Tibial nerve (tissue), 4 donors: Measurements from ENCODE around the gene RAD1.

Experiments used
- EP300 ChIP-seq, 2 donors: sonication (generic); formaldehyde crosslinking; IDR thresholded peaks; one replicate each; pipeline ENCODE4 v1.6.1; 2017; ENCODE audit warnings: antibody characterized with exemption in 2 of 2, mild to moderate bottlenecking in 1 of 2
- POLR2A ChIP-seq, 2 donors: fragments of 450-650 bp; IDR thresholded peaks; one replicate each; pipeline ENCODE4 v1.6.1; 2017; ENCODE audit warnings: antibody characterized with exemption in 2 of 2, mild to moderate bottlenecking in 2 of 2, moderate library complexity in 2 of 2
- TF ChIP-seq, protein P1 (sequence below), 5 experiments: fragments of 200-600 bp in 3 of 5; fragments of 450-650 bp in 2 of 5; sonication (generic) in 3 of 5; IDR thresholded peaks; one replicate each; pipeline ENCODE4 v1.5.1; 2016 to 2019; ENCODE audit warnings: antibody characterized with exemption in 5 of 5, mild to moderate bottlenecking in 3 of 5, moderate library complexity in 2 of 5

DNA sequence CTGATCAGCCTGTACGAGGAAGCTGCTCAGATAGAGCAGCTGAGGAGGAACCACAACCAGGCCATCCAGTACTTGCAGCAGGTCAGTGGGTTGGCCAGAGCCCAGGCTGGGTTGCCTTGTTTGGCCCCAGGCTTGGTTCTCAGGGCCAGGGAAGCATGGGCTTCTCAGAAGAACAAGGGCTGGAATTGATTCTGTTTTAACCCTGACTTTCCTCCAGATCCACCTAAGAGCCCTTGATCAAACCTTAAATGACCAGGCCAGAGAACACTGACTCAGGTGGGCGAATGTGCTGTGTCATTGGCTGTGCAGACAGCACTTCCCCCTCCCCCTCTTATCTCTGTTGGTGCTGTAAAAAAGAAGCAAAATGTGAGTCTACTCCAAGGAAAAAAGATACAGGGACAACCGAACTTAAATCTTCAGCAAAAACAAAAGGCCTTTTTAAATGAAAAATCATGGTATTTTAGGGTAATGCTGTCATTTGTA lies 48.3 kb downstream of the RAD1 start:
- no peak for TF ChIP-seq POLR2A (IDR thresholded peaks at IDR 0.05)
- TF ChIP-seq EP300 (IDR thresholded peaks at IDR 0.05), result no peak
- TF ChIP-seq, protein P1, sequence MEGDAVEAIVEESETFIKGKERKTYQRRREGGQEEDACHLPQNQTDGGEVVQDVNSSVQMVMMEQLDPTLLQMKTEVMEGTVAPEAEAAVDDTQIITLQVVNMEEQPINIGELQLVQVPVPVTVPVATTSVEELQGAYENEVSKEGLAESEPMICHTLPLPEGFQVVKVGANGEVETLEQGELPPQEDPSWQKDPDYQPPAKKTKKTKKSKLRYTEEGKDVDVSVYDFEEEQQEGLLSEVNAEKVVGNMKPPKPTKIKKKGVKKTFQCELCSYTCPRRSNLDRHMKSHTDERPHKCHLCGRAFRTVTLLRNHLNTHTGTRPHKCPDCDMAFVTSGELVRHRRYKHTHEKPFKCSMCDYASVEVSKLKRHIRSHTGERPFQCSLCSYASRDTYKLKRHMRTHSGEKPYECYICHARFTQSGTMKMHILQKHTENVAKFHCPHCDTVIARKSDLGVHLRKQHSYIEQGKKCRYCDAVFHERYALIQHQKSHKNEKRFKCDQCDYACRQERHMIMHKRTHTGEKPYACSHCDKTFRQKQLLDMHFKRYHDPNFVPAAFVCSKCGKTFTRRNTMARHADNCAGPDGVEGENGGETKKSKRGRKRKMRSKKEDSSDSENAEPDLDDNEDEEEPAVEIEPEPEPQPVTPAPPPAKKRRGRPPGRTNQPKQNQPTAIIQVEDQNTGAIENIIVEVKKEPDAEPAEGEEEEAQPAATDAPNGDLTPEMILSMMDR (IDR thresholded peaks at IDR 0.05), result no peak
